ENCODE results near the gene ATP11C. TPM values are rescaled to one million over a fixed set of nuclear protein-coding genes. Genes with fewer than 3 reads are reported as not detected.

The ATP11C gene
- total RNA-seq (ENCODE audit: unreplicated experiment) = 47.2 TPM
- long read RNA-seq, partial matches to known transcripts = 3 of 6 reads
- long read RNA-seq, other reads (novel, unspliced or antisense) = 3 of 6 reads

GRCh38 chrX:139932901-139933796 lies at the start of gene ATP11C:
TSS of gene ATP11C (minus strand) at chrX:139933053. CDS start at chrX:139932042, 1,011 bp downstream.
- Mint-ChIP-seq H3K27ac (ENCODE audit: unreplicated experiment) (peak within 1 kb of the TSS; percentile 89), H3K9me3 (ENCODE audit: unreplicated experiment) (no peaks in the 10 kb centered on the region)

GRCh38 chrX:139974471-139974870 lies 41.6 kb upstream of the ATP11C start:
- TF ChIP-seq CTCF (IDR thresholded peaks at IDR 0.05; ENCODE audit: partially characterized antibody, unreplicated experiment) = no peak
- no peaks in the 10 kb centered on the region for H3K36me3 Mint-ChIP-seq (ENCODE audit: unreplicated experiment)
- peaks cover 4% of the 10 kb centered on the region for H3K9me3 Mint-ChIP-seq (ENCODE audit: unreplicated experiment)
- no peak overlapping the region for H3K27ac Mint-ChIP-seq (ENCODE audit: unreplicated experiment)
- H3K4me1 Mint-ChIP-seq (ENCODE audit: low read depth, unreplicated experiment) = no peaks in the 10 kb centered on the region
- no peaks in the 10 kb centered on the region for H3K27me3 Mint-ChIP-seq (ENCODE audit: unreplicated experiment)
- DNase-seq = no peak
- no peak overlapping the region for H3K4me3 Mint-ChIP-seq (ENCODE audit: unreplicated experiment)

More at GRCh38 chrX:139932901-139933796, at the start of gene ATP11C:
- no peak for TF ChIP-seq CTCF (IDR thresholded peaks at IDR 0.05; ENCODE audit: partially characterized antibody, unreplicated experiment)
- Mint-ChIP-seq H3K27me3 (ENCODE audit: unreplicated experiment) (peaks cover 1% of the 10 kb centered on the region), H3K36me3 (ENCODE audit: unreplicated experiment) (no peaks in the 10 kb centered on the region), H3K4me1 (ENCODE audit: low read depth, unreplicated experiment) (peaks cover 4% of the 10 kb centered on the region), H3K4me3 (ENCODE audit: unreplicated experiment) (peak within 1 kb of the TSS; percentile 86)
- DNase-seq = peak; percentile 78

GRCh38 chrX:139972629-139973624 lies 40.1 kb upstream of the ATP11C start:
- H3K9me3 Mint-ChIP-seq (ENCODE audit: unreplicated experiment) = peaks cover 2% of the 10 kb centered on the region
- no peak for TF ChIP-seq CTCF (IDR thresholded peaks at IDR 0.05; ENCODE audit: partially characterized antibody, unreplicated experiment)
- H3K4me3 Mint-ChIP-seq (ENCODE audit: unreplicated experiment) = no peak overlapping the region
- no peak overlapping the region for H3K27ac Mint-ChIP-seq (ENCODE audit: unreplicated experiment)
- DNase-seq = no peak
- H3K27me3 Mint-ChIP-seq (ENCODE audit: unreplicated experiment) = no peaks in the 10 kb centered on the region
- no peaks in the 10 kb centered on the region for H3K36me3 Mint-ChIP-seq (ENCODE audit: unreplicated experiment)
- H3K4me1 Mint-ChIP-seq (ENCODE audit: low read depth, unreplicated experiment) = no peaks in the 10 kb centered on the region

- no peak for DNase-seq
- H3K9me3 Mint-ChIP-seq (ENCODE audit: unreplicated experiment) = peaks cover 2% of the 10 kb centered on the region
- TF ChIP-seq CTCF (IDR thresholded peaks at IDR 0.05; ENCODE audit: partially characterized antibody, unreplicated experiment) = no peak
- no peaks in the 10 kb centered on the region for H3K4me1 Mint-ChIP-seq (ENCODE audit: low read depth, unreplicated experiment)
- H3K27me3 Mint-ChIP-seq (ENCODE audit: unreplicated experiment) = no peaks in the 10 kb centered on the region
- no peak overlapping the region for H3K4me3 Mint-ChIP-seq (ENCODE audit: unreplicated experiment)
- no peak overlapping the region for H3K27ac Mint-ChIP-seq (ENCODE audit: unreplicated experiment)
- no peaks in the 10 kb centered on the region for H3K36me3 Mint-ChIP-seq (ENCODE audit: unreplicated experiment)
These were observed 39.3 kb upstream of the ATP11C start for GRCh38 chrX:139972113-139972512.
